ENCODE data around the gene NFIC.

Gene NFIC

DNA sequence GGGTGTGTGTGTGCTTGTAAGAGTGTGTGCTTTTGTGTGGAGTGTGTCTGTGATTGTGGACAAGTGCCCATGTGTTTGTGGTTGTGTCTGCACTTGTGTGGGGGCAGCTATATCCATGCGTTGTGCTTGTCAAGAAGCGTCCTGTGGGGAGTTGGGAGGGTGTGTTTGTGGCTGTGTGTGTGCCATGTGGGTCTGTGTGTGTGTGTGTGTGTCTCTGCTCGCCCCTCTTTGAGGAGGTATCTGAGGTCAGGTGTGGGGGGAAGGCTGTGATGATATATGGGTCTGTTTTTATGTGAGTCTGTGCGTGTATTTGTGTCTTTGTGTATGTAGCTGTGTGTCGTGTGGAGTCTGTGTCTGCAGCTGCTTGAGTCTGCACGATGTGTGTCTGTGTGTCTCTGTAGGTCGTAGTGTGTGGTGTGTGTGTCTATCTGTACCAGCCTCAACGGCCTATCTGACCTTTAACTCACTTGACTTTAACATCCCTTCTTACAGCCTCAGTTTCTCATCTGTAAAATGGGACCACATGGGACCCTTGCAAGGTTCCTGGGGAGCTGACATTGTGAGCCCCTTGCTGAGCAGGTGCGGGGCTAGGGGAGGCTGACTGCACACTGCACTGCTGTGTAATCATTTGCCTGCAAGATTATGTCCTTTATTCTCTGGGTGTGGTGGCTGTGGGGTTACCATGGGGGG, 4.0 kb upstream of the NFIC start:
- TF ChIP-seq, protein P1, sequence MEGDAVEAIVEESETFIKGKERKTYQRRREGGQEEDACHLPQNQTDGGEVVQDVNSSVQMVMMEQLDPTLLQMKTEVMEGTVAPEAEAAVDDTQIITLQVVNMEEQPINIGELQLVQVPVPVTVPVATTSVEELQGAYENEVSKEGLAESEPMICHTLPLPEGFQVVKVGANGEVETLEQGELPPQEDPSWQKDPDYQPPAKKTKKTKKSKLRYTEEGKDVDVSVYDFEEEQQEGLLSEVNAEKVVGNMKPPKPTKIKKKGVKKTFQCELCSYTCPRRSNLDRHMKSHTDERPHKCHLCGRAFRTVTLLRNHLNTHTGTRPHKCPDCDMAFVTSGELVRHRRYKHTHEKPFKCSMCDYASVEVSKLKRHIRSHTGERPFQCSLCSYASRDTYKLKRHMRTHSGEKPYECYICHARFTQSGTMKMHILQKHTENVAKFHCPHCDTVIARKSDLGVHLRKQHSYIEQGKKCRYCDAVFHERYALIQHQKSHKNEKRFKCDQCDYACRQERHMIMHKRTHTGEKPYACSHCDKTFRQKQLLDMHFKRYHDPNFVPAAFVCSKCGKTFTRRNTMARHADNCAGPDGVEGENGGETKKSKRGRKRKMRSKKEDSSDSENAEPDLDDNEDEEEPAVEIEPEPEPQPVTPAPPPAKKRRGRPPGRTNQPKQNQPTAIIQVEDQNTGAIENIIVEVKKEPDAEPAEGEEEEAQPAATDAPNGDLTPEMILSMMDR (IDR thresholded peaks at IDR 0.05): no peak
- TF ChIP-seq ZFX (IDR thresholded peaks at IDR 0.05; ENCODE audit: borderline replicate concordance): no peak

DNA sequence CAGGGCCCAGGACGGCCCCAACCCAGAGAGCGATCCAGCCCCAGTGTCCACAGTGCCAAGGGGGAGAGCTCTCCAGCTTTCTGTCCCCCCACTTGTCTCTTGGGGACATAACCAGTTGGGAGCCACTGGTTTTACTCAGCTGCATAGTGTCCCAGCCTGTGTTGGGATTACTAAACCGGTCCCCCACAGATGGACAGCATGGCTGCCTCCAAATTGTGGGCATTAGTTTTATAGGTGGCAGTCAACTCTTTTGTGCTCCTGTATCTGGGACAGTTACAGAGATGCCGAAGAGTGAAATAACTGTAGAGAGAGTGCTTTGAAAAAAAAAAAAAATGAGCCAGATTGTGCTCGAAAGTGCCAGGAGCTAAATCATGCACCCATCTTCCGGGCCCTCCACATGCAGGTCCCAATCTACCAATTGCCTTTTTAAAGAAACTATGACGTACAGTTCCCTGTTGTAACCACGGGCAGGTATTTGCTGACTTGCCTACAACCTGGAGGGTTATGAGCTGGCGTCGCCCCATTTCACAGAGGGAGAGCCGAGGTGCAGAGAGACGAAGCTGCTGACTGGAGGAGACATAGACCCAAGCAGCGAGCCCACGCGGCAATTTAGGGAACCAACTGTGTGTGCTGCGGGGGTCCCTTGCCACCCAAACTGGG, 2.4 kb upstream of the NFIC start:
- H3K27ac ChIP-seq: peak overlapping the region; percentile 81
- no peak for TF ChIP-seq ZFX (IDR thresholded peaks at IDR 0.05; ENCODE audit: borderline replicate concordance)
- TF ChIP-seq, protein P1 (IDR thresholded peaks at IDR 0.05): no peak

More for the DNA sequence above, 4.0 kb upstream of the NFIC start:
- H3K27ac ChIP-seq: peak overlapping the region; percentile 89

DNA sequence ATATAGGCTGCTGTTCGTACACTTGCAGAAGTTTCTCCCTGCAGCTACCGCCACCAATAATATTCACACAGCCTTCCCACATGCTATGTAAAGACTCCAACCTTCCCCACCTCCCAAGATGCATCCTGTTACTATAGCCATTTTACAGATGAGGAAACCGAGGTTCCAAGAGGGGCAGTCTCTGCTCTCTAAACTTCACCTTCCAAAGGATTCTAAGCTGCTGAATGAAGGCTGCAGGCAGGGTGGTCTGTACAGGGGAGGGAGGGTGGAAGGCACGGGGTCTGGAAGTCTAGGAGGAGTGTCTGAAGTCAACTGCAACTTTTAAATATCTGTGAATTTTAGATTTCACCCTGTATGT, 1.9 kb upstream of the NFIC start:
- TF ChIP-seq ZFX (IDR thresholded peaks at IDR 0.05; ENCODE audit: borderline replicate concordance): no peak
- TF ChIP-seq, protein P1 (IDR thresholded peaks at IDR 0.05): no peak
- peak overlapping the region; percentile 81 for H3K27ac ChIP-seq

DNA sequence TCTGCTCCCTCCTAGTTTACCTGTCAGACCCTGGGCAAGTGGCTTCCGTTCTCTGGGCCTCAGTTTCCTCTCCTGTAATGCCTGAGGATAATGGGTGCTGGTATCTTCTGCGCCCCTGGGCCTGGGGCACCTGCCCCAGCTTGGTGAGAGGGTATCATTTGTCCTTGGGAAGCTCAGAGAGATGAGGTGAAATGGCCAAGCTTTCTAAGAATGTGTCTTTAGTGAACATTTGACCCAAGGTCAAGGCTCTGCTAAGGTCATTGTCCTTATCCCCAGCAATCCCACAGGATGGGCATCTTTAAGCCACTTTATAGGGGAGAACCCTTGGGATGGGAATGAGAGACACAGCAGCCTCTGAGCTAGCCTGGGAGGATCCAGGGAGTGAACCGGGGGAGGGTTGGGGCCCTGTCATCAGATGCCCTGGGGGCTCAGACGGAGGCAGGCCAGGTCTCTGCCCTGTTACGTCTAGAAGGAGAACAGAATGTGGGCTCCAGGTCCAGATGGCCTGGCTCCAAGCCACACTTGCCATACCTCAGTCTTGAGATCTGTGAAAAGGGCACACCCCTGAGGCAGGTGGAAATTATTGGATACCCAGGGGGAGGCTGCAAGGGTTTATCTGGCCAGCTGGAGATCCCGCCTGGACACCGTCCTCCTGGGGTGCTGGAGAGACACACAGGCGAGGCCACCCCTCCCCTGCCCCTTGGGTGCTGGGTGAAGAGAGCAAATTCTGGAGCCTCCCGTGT, 1.1 kb upstream of the NFIC start:
- peak overlapping the region; percentile 81 for H3K27ac ChIP-seq
- TF ChIP-seq, protein P1 (IDR thresholded peaks at IDR 0.05): no peak
- no peak for TF ChIP-seq ZFX (IDR thresholded peaks at IDR 0.05; ENCODE audit: borderline replicate concordance)

DNA sequence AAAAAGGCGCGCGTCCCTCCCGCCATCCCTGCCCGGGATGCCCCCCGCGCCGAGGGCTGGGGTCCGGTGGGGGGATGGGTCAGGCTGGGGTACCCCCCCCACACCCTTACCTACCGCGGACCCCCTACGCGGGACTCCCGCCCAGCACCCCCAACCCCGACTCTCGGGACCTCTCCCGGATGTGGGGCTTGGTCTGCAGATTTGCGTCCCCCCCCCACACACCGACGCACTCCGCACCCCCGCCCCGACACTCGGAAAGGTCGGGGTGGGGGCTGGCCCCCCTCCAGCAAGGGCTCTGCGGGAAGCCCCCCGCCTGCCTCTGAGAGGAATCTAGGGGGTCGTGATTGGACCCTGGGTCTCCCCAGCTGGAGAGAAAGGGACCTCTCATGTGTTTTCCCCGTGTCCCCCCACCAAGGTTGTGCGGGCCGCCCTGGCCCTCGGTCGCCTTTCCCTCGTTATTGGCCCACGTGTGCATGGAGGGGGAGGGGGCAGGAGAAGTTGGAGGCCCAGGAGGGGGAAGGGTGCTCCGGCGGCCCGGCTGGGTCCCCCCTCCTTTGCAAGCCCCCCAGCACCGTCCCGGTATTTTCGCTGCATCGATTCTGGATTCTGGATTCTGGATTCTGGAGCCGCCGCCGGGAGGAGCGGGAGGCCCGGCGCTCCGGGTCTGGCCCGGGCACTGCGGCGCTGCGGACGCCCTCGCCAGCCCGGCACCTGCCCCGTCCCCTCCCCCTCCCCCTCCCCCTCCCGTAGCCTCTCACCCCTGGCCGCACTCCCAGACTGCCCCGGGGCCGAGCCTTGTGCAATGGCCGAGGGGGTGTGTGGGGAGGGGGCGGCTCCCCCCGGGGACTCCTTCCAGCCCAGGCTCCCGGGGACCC, 607 bp downstream of the NFIC start:
- no peak for TF ChIP-seq ZFX (IDR thresholded peaks at IDR 0.05; ENCODE audit: borderline replicate concordance)
- TF ChIP-seq, protein P1 (IDR thresholded peaks at IDR 0.05): no peak
- H3K27ac ChIP-seq: peak overlapping the region; percentile 81

DNA sequence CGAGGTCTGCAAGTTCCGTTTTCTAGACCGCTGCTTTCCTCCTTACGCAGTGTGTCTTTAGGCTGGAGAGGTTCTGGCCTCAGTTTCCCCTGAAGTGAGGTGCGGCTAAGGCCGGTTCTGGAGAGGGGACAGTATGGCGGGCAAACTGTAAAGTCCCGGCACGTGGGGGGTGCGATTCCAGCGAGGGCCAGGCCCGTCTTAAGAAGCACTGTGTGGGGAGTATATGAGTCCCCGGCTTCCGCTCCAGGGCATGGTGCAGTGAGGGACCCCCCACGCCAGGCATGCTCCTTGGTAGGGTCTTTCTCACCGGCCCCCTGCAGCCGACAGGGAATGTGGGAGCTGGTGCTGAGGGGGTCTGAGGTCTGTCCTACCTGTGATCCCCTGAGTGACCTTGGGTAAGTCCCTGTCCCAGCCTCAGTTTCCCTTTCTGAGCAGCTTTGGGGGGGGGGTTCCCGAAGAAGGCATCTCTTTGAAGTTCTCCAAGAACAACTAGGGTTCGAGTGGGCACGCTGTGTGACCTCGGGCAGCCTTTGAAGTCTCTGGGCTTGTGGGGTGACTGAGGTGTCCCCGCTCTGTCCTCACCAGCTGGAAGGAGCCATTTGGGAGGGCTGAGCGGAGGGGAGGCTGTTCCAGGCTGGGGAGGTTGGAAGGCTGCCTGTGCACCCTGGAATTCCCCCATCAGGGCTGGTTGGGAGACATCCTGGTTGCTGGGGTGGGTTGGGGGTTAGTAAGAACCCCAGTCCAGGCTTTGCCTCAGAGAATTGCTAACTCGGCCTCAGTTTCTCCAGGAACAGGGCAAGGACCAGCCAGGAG, 1.5 kb downstream of the NFIC start:
- peak overlapping the region; percentile 81 for H3K27ac ChIP-seq
- TF ChIP-seq ZFX (IDR thresholded peaks at IDR 0.05; ENCODE audit: borderline replicate concordance): no peak
- TF ChIP-seq, protein P1 (IDR thresholded peaks at IDR 0.05): no peak
